Muscle layer of colon (tissue), 2 donors: ENCODE results near the gene NHS.

Experiments
- H3K27ac ChIP-seq: one replicate; pipeline ENCODE4 v1.7.0; 2013; ENCODE audit warnings: low read depth, mild to moderate bottlenecking, low read length, moderate library complexity
- H3K27me3 ChIP-seq, 2 donors: one replicate each; pipeline ENCODE4 v1.7.0; 2013; ENCODE audit warnings: low read length in 2 of 2, mild to moderate bottlenecking in 2 of 2; ENCODE audit not compliant: insufficient read depth in 2 of 2, control insufficient read depth in 1 of 2
- H3K36me3 ChIP-seq: one replicate; pipeline ENCODE4 v1.7.0; 2013; ENCODE audit warnings: mild to moderate bottlenecking, low read length; ENCODE audit not compliant: insufficient read depth
- H3K4me1 ChIP-seq: one replicate; pipeline ENCODE4 v1.7.0; 2013; ENCODE audit warnings: mild to moderate bottlenecking, low read length; ENCODE audit not compliant: insufficient read depth
- H3K4me3 ChIP-seq, 2 donors: one replicate each; pipeline ENCODE4 v1.7.0; 2013; ENCODE audit warnings: low read length in 2 of 2, low read depth in 1 of 2, mild to moderate bottlenecking in 1 of 2, moderate library complexity in 1 of 2
- H3K9ac ChIP-seq: one replicate; pipeline ENCODE4 v1.7.0; 2013; ENCODE audit warnings: low read length
- H3K9me3 ChIP-seq: one replicate; pipeline ENCODE4 v1.7.0; 2013; ENCODE audit warnings: mild to moderate bottlenecking, low read length
- donor health status: abdominal sarcoma.
- donor health status: Adenocarcinoma of cecum.

Gene NHS

GRCh38 chrX:17552044-17552650 lies 177.1 kb downstream of the NHS start:
- Histone ChIP-seq H3K4me3 (no peak overlapping the region), H3K27me3 (peaks cover 0 to 4% of the 10 kb centered on the region in 2 donors), H3K9ac (no peak overlapping the region), H3K27ac (no peak overlapping the region), H3K9me3 (no peaks in the 10 kb centered on the region), H3K36me3 (no peaks in the 10 kb centered on the region), H3K4me1 (peaks cover 38% of the 10 kb centered on the region)

GRCh38 chrX:17553469-17553868 lies 178.5 kb downstream of the NHS start:
- Histone ChIP-seq H3K27ac (peak overlapping the region; percentile 34), H3K9ac (no peak overlapping the region), H3K4me3 (no peak overlapping the region), H3K27me3 (peaks cover 0 to 4% of the 10 kb centered on the region in 2 donors), H3K36me3 (no peaks in the 10 kb centered on the region), H3K4me1 (peaks cover 38% of the 10 kb centered on the region), H3K9me3 (no peaks in the 10 kb centered on the region)

GRCh38 chrX:17553961-17554482 lies 179.0 kb downstream of the NHS start:
- peaks cover 35% of the 10 kb centered on the region for H3K4me1 ChIP-seq
- H3K27ac ChIP-seq, result peak overlapping the region; percentile 34
- H3K9me3 ChIP-seq, result no peaks in the 10 kb centered on the region
- H3K27me3 ChIP-seq, result peaks cover 0 to 4% of the 10 kb centered on the region in 2 donors
- H3K4me3 ChIP-seq, result no peak overlapping the region
- no peak overlapping the region for H3K9ac ChIP-seq
- H3K36me3 ChIP-seq, result no peaks in the 10 kb centered on the region

- H3K36me3 ChIP-seq, result no peaks in the 10 kb centered on the region
- no peaks in the 10 kb centered on the region for H3K9me3 ChIP-seq
- peaks cover 0 to 4% of the 10 kb centered on the region in 2 donors for H3K27me3 ChIP-seq
- no peak overlapping the region for H3K4me3 ChIP-seq
- H3K4me1 ChIP-seq, result peaks cover 38% of the 10 kb centered on the region
- H3K9ac ChIP-seq, result no peak overlapping the region
- H3K27ac ChIP-seq, result no peak overlapping the region
These were observed 179.9 kb downstream of the NHS start for GRCh38 chrX:17554914-17555313.

GRCh38 chrX:17555846-17556245 lies 180.8 kb downstream of the NHS start:
- H3K9ac ChIP-seq, result no peak overlapping the region
- H3K36me3 ChIP-seq, result no peaks in the 10 kb centered on the region
- no peak overlapping the region for H3K4me3 ChIP-seq
- H3K9me3 ChIP-seq, result no peaks in the 10 kb centered on the region
- no peak overlapping the region for H3K27ac ChIP-seq
- H3K4me1 ChIP-seq, result peaks cover 48% of the 10 kb centered on the region
- H3K27me3 ChIP-seq, result peaks cover 0 to 4% of the 10 kb centered on the region in 2 donors

GRCh38 chrX:17559728-17560379 lies 184.9 kb downstream of the NHS start:
- Histone ChIP-seq H3K9ac (no peak overlapping the region), H3K27me3 (no peaks in the 10 kb centered on the region), H3K27ac (no peak overlapping the region), H3K4me3 (no peak overlapping the region), H3K4me1 (peaks cover 27% of the 10 kb centered on the region), H3K9me3 (no peaks in the 10 kb centered on the region), H3K36me3 (no peaks in the 10 kb centered on the region)

GRCh38 chrX:17560385-17560784 lies 185.4 kb downstream of the NHS start:
- no peak overlapping the region for H3K9ac ChIP-seq
- H3K36me3 ChIP-seq, result no peaks in the 10 kb centered on the region
- no peaks in the 10 kb centered on the region for H3K27me3 ChIP-seq
- H3K4me3 ChIP-seq, result no peak overlapping the region
- no peak overlapping the region for H3K27ac ChIP-seq
- no peaks in the 10 kb centered on the region for H3K9me3 ChIP-seq
- H3K4me1 ChIP-seq, result peaks cover 27% of the 10 kb centered on the region

GRCh38 chrX:17563076-17563475 lies 188.1 kb downstream of the NHS start:
- Histone ChIP-seq H3K4me3 (no peak overlapping the region), H3K27ac (no peak overlapping the region), H3K27me3 (no peaks in the 10 kb centered on the region), H3K9ac (no peak overlapping the region), H3K36me3 (no peaks in the 10 kb centered on the region), H3K4me1 (peaks cover 26% of the 10 kb centered on the region), H3K9me3 (no peaks in the 10 kb centered on the region)

- Histone ChIP-seq H3K9ac (no peak overlapping the region), H3K36me3 (no peaks in the 10 kb centered on the region), H3K27ac (no peak overlapping the region), H3K9me3 (no peaks in the 10 kb centered on the region), H3K4me1 (peaks cover 28% of the 10 kb centered on the region), H3K4me3 (no peak overlapping the region), H3K27me3 (no peaks in the 10 kb centered on the region)
These were observed 188.5 kb downstream of the NHS start for GRCh38 chrX:17563515-17563914.

GRCh38 chrX:17564689-17565409 lies 189.8 kb downstream of the NHS start:
- H3K27ac ChIP-seq, result no peak overlapping the region
- H3K4me1 ChIP-seq, result peaks cover 20% of the 10 kb centered on the region
- no peaks in the 10 kb centered on the region for H3K36me3 ChIP-seq
- no peak overlapping the region for H3K4me3 ChIP-seq
- no peaks in the 10 kb centered on the region for H3K27me3 ChIP-seq
- H3K9ac ChIP-seq, result no peak overlapping the region
- H3K9me3 ChIP-seq, result no peaks in the 10 kb centered on the region

GRCh38 chrX:17566740-17567139 lies 191.7 kb downstream of the NHS start:
- no peak overlapping the region for H3K4me3 ChIP-seq
- H3K36me3 ChIP-seq, result no peaks in the 10 kb centered on the region
- H3K4me1 ChIP-seq, result peaks cover 6% of the 10 kb centered on the region
- H3K9ac ChIP-seq, result no peak overlapping the region
- no peaks in the 10 kb centered on the region for H3K27me3 ChIP-seq
- no peaks in the 10 kb centered on the region for H3K9me3 ChIP-seq
- peak overlapping the region; percentile 56 for H3K27ac ChIP-seq
